Frontal cortex (tissue), 4 donors: ENCODE results near the gene SMIM33. TPM values are rescaled to one million over a fixed set of nuclear protein-coding genes. Genes with fewer than 3 reads are reported as not detected.

ENCODE experiments used
- DNase-seq, 2 donors: peaks; one replicate each; pipeline ENCODE4 v3.0.0; 2012; ENCODE audit warnings: low spot score in 2 of 2
- FAIRE-seq: peaks from 2 replicates; lab custom pipeline; 2012; peaks lifted over from hg19 to GRCh38; lab: Jason Lieb, UNC
- small RNA-seq: library from RNA; depleted of rRNA; stranded (forward); fragments of <200 nt; gene quantifications from one replicate; pipeline ENCODE3, GENCODE V24; 2014
- total RNA-seq: library from RNA; depleted of rRNA; stranded (reverse); fragments of >200 nt; gene quantifications from one replicate; pipeline ENCODE4 v1.2.3, GENCODE V29; 2014
- donor health status: control.
- donor health status: control.
- donor health status: control.

Gene SMIM33
- total RNA-seq, 1 donor from 2014 or later, result not detected

DNA sequence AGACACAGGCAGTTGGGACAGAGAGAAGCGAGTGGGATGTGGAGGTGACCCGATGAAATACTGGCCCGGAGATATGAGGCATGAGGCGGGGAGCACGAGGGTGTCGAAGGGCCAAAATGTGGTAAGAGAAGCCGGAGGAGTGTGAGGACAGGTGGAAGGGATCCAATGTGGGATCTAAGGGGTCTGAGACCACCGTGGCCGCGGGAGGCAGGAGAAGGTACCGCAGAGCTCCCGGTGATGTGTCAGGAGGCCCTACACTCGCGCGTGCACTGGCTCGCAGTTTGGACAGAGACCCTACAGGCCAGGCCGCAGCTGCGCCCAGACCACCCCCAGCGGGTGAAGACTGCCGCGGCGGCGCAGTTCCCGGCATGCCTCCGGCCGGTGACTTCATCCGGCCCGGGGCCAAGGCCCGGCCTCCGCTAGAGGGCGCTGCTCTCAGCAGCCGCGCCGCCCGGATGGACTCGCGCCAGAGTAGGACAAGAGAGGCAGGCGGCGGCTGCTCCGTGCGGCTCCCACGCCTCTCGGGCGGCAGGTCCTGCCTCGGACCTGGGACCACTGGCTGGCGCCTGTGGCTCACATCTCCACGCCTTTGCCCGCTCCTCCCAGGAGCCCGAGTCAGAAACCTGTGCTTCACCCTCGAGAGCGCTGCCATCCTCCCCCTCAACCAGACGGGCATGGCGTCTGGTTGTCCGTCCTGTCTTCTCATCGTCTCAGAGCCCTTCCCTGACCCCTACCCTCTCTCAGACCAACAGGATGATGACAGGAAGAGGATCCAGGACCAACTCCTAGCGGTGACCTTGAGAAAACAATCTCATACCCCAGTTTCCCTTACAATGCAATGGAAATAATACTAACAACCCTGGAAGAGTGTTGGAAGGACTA, 47.1 kb downstream of the SMIM33 start:
- FAIRE-seq (no peak), DNase-seq (peak; percentile 83 to 93)

Small RNA genes within 50 kb of the gene (small RNA-seq; reads per million reads assigned to genes)
- gene RNU5B-4P, result 0.33 reads per million, percentile 18 among the genes with 10 or more reads in this experiment

Other genes with a start within 250 kb of the SMIM33 start
- gene MATR3, start 177.3 kb upstream of the SMIM33 start, total RNA-seq, result 810 TPM
- gene PAIP2, start 129.2 kb upstream of the SMIM33 start, total RNA-seq, result 113 TPM
- not detected for gene SLC23A1, start 87.7 kb upstream of the SMIM33 start, total RNA-seq
- gene MZB1, start 81.1 kb upstream of the SMIM33 start, total RNA-seq, result not detected
- under 0.01 TPM for gene PROB1, start 75.9 kb upstream of the SMIM33 start, total RNA-seq
- 1.6 TPM for gene SPATA24, start 66.9 kb upstream of the SMIM33 start, total RNA-seq
- 53.0 TPM for gene DNAJC18, start 31.5 kb upstream of the SMIM33 start, total RNA-seq
- 4.9 TPM for gene ECSCR, start 8.3 kb upstream of the SMIM33 start, total RNA-seq
- gene STING1, start 11.8 kb downstream of the SMIM33 start, total RNA-seq, result 3.3 TPM
- gene UBE2D2, start 90.3 kb downstream of the SMIM33 start, total RNA-seq, result 124 TPM
- 38.7 TPM for gene CXXC5, start 177.3 kb downstream of the SMIM33 start, total RNA-seq